Endothelial cell of umbilical vein (primary cell): ENCODE data around the gene UQCRFS1. TPM values are rescaled to one million over a fixed set of nuclear protein-coding genes. Genes with fewer than 3 reads are reported as not detected.

Source experiments
- BruUV-seq: library from RNA; stranded (reverse); fragments of 400-500 nt; replicated peaks from 2 replicates; lab custom pipeline; 2021; lab: Mats Ljungman, UMichigan
- CTCF ChIA-PET: fragments of 300-600, 350-600 bp; sonication (Branson Sonifier 250); formaldehyde crosslinking; loops from one replicate; lab custom pipeline; 2021; ENCODE audit warnings: antibody characterized with exemption, inconsistent platforms; lab: Charles Lee
- POLR2A ChIA-PET: fragments of 300-600, 350-600 bp; sonication (Branson Sonifier 250); formaldehyde crosslinking; loops from one replicate; lab custom pipeline; 2021; ENCODE audit warnings: antibody characterized with exemption, inconsistent platforms; lab: Charles Lee
- DNase-seq: peaks from one replicate; pipeline ENCODE4 v3.0.0-alpha.2; 2011; ENCODE audit warnings: low read depth, low spot score
- FAIRE-seq: peaks from 2 replicates; lab custom pipeline; 2011; peaks lifted over from hg19 to GRCh38; lab: Jason Lieb, UNC
- H2AFZ ChIP-seq: 2 replicates; pipeline ENCODE4 v1.6.0; 2012; ENCODE audit warnings: low read depth, low read length, control low read depth, inconsistent platforms
- H3K27ac ChIP-seq: 2 replicates; pipeline ENCODE4 v1.5.1; 2011; ENCODE audit warnings: low read depth, mild to moderate bottlenecking, control low read depth, low read length, moderate library complexity; ENCODE audit not compliant: insufficient read depth
- H3K27me3 ChIP-seq, 2 experiments: 2 replicates each; pipeline versions ENCODE4 v1.6.0 to v1.6.1; 2011; ENCODE audit warnings: low read length in 2 of 2, mixed read lengths in 1 of 2; ENCODE audit not compliant: control insufficient read depth in 2 of 2, insufficient read depth in 2 of 2
- H3K36me3 ChIP-seq, 2 experiments: 2 replicates in 1 of 2; 3 replicates in 1 of 2; pipeline ENCODE4 v1.5.1; 2011; ENCODE audit warnings: low read length in 2 of 2, mild to moderate bottlenecking in 1 of 2, moderate library complexity in 1 of 2; ENCODE audit not compliant: control insufficient read depth in 2 of 2, insufficient read depth in 2 of 2; ENCODE audit errors: extremely low read depth in 1 of 2
- H3K4me1 ChIP-seq: 3 replicates; pipeline ENCODE4 v1.5.1; 2011; ENCODE audit warnings: mild to moderate bottlenecking, low read length; ENCODE audit not compliant: control insufficient read depth, insufficient read depth; ENCODE audit errors: extremely low read depth
- H3K4me2 ChIP-seq: 2 replicates; pipeline ENCODE4 v1.6.1; 2011; ENCODE audit warnings: low read length, control low read depth, mixed read lengths; ENCODE audit not compliant: insufficient read depth
- H3K4me3 ChIP-seq, 3 experiments: fragments of 200-600 bp in 1 of 3; sonication (generic), shearing (Covaris generic) in 1 of 3; replicated peaks in 1 of 3; 2 replicates each; pipeline ENCODE4 v1.5.1; 2011 to 2016; ENCODE audit warnings: control low read depth in 3 of 3, low read length in 3 of 3, mild to moderate bottlenecking in 2 of 3, inconsistent platforms in 1 of 3, low read depth in 1 of 3, moderate library complexity in 1 of 3; ENCODE audit not compliant: insufficient read depth in 1 of 3
- H3K79me2 ChIP-seq: 2 replicates; pipeline ENCODE4 v1.6.0; 2012; ENCODE audit warnings: low read length, inconsistent platforms; ENCODE audit not compliant: control insufficient read depth, insufficient read depth
- H3K9ac ChIP-seq: replicated peaks from 2 replicates; pipeline ENCODE3; 2011; ENCODE audit warnings: low read length, control low read depth; ENCODE audit not compliant: insufficient read depth; ENCODE audit errors: extremely low read depth
- H3K9me1 ChIP-seq: replicated peaks from 3 replicates; pipeline ENCODE4 v1.6.0; 2011; ENCODE audit warnings: mild to moderate bottlenecking, low read length; ENCODE audit not compliant: control insufficient read depth, insufficient read depth; ENCODE audit errors: extremely low read depth
- H3K9me3 ChIP-seq: replicated peaks from 2 replicates; pipeline ENCODE4 v1.5.1; 2012; ENCODE audit warnings: low read length, inconsistent platforms; ENCODE audit not compliant: control insufficient read depth, insufficient read depth
- H4K20me1 ChIP-seq: replicated peaks from 2 replicates; pipeline ENCODE3; 2011; ENCODE audit warnings: mild to moderate bottlenecking, low read length; ENCODE audit not compliant: control insufficient read depth, insufficient read depth; ENCODE audit errors: extremely low read depth
- EZH2 ChIP-seq: IDR thresholded peaks from 2 replicates; pipeline ENCODE4 v1.6.1; 2012; ENCODE audit warnings: borderline replicate concordance, low read depth, mild to moderate bottlenecking, moderate library complexity, low read length, inconsistent platforms; ENCODE audit not compliant: severe bottlenecking
- FOS ChIP-seq: IDR thresholded peaks from 2 replicates; pipeline ENCODE4 v1.6.1; 2011; ENCODE audit warnings: mild to moderate bottlenecking, low read length, moderate library complexity, borderline replicate concordance; ENCODE audit not compliant: insufficient read depth
- GATA2 ChIP-seq: IDR thresholded peaks from 2 replicates; pipeline ENCODE4 v1.7.0; 2011; ENCODE audit warnings: low read depth, mild to moderate bottlenecking, moderate library complexity, mixed read lengths, low read length; ENCODE audit not compliant: insufficient read length, insufficient read depth
- JUN ChIP-seq: IDR thresholded peaks from 2 replicates; pipeline ENCODE4 v1.6.1; 2011; ENCODE audit warnings: borderline replicate concordance, low read depth; ENCODE audit not compliant: insufficient read length, insufficient read depth
- MYC ChIP-seq: IDR thresholded peaks from one replicate; pipeline ENCODE4 v1.6.1; 2011; ENCODE audit warnings: mild to moderate bottlenecking, low read depth, low read length
- POLR2A ChIP-seq: IDR thresholded peaks from 2 replicates; pipeline ENCODE4 v1.6.1; 2012; ENCODE audit warnings: low read depth, mild to moderate bottlenecking, control low read depth, low read length
- POLR2AphosphoS5 ChIP-seq: IDR thresholded peaks from 2 replicates; pipeline ENCODE4 v1.6.1; 2012; ENCODE audit warnings: low read depth, mild to moderate bottlenecking, control low read depth, low read length, moderate library complexity; ENCODE audit not compliant: insufficient read depth
- dilution Hi-C: fragments of 300-500 bp; cut with MboI; formaldehyde crosslinking; loops from one replicate; pipeline ENCODE4 v1.15.0; 2019; ENCODE audit warnings: low sequenced_read_pairs; ENCODE audit not compliant: extremely low pct_ligation_motif_present
- intact Hi-C: fragments of 100-400 bp; cut with micrococcal nuclease; formaldehyde crosslinking; loops from one replicate; pipeline ENCODE4 v1.10.0; 2022
- polyA plus RNA-seq, 4 experiments: library from polyadenylated mRNA; depleted of rRNA in 3 of 4; stranded (reverse) in 3 of 4; unstranded in 1 of 4; fragments of >200 nt; gene quantifications; 2 replicates each; pipeline versions ENCODE4 v1.2.1 to v1.2.3, GENCODE V29; 2011 to 2012; ENCODE audit warnings: missing spikeins in 1 of 4
- total RNA-seq: library from RNA; stranded (reverse); gene quantifications from 2 replicates; pipeline ENCODE4 v1.2.3, GENCODE V29; 2021
- TF ChIP-seq, protein P1 (sequence below), 2 donors: IDR thresholded peaks; 1 replicate in 1 of 2; 2 replicates in 1 of 2; pipeline ENCODE4 v1.5.1; 2011; ENCODE audit warnings: low read length in 2 of 2, mild to moderate bottlenecking in 2 of 2, moderate library complexity in 2 of 2, control low read depth in 1 of 2, inconsistent platforms in 1 of 2, low read depth in 1 of 2; ENCODE audit not compliant: insufficient read depth in 1 of 2; ENCODE audit errors: extremely low read depth in 1 of 2
- TF ChIP-seq, protein P2 (sequence below): IDR thresholded peaks from 2 replicates; pipeline ENCODE4 v1.6.1; 2011; ENCODE audit not compliant: insufficient read depth, insufficient read length

UQCRFS1 gene
- total and polyA plus RNA-seq, 2 donors (not counting 3 experiments of a cell fraction or from before 2014, with no cell fraction given): 28.2 to 33.8 TPM

DNA sequence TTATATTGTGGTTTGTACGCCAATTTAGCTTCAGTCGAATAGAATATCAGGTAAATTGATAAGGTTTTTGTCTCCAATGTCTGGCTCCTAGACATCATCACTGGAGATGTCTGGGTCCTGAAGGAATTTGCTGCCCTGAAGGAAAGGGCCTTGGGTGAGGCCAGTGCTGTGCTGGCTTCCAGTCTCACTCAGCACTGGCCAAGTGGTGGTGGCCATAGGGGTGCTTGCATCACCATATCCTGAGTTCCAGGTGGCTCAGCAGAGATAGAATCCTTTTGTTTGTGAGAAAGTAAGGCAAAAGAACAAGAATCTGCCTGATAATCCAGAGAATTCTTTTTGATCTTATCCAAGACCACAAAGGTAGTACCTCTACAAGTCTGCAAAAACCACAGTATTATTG lies 39.1 kb downstream of the UQCRFS1 start:
- TF ChIP-seq GATA2 (no peak), EZH2 (no peak), POLR2A (no peak), JUN (no peak), POLR2AphosphoS5 (no peak), FOS (no peak), MYC (no peak)
- TF ChIP-seq, protein P1, sequence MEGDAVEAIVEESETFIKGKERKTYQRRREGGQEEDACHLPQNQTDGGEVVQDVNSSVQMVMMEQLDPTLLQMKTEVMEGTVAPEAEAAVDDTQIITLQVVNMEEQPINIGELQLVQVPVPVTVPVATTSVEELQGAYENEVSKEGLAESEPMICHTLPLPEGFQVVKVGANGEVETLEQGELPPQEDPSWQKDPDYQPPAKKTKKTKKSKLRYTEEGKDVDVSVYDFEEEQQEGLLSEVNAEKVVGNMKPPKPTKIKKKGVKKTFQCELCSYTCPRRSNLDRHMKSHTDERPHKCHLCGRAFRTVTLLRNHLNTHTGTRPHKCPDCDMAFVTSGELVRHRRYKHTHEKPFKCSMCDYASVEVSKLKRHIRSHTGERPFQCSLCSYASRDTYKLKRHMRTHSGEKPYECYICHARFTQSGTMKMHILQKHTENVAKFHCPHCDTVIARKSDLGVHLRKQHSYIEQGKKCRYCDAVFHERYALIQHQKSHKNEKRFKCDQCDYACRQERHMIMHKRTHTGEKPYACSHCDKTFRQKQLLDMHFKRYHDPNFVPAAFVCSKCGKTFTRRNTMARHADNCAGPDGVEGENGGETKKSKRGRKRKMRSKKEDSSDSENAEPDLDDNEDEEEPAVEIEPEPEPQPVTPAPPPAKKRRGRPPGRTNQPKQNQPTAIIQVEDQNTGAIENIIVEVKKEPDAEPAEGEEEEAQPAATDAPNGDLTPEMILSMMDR (IDR thresholded peaks at IDR 0.05; ENCODE audit: extremely low read depth in 1 of 2, insufficient read depth in 1 of 2, low read depth in 1 of 2, low read length in 2 of 2): no peak
- TF ChIP-seq, protein P2, sequence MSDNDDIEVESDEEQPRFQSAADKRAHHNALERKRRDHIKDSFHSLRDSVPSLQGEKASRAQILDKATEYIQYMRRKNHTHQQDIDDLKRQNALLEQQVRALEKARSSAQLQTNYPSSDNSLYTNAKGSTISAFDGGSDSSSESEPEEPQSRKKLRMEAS: no peak
- dilution Hi-C loops: no loop called here
- CTCF ChIA-PET: no interaction called here
- DNase-seq (no peak), FAIRE-seq (no peak)
- intact Hi-C loops: no loop called here
- no TSS peak for BruUV-seq
- H3K9me3 ChIP-seq: no peaks in the 10 kb centered on the region
- no peak overlapping the region for H3K4me3 ChIP-seq
- no peak overlapping the region for H3K4me2 ChIP-seq
- H3K79me2 ChIP-seq: no peaks in the 10 kb centered on the region
- no peak overlapping the region for H3K9ac ChIP-seq
- H3K27ac ChIP-seq: no peak overlapping the region
- no peaks in the 10 kb centered on the region for H3K36me3 ChIP-seq
- no peaks in the 10 kb centered on the region for H4K20me1 ChIP-seq
- POLR2A ChIA-PET: no interaction called here
- H3K4me1 ChIP-seq: no peaks in the 10 kb centered on the region
- no peak overlapping the region for H2AFZ ChIP-seq
- no peaks in the 10 kb centered on the region for H3K9me1 ChIP-seq
- H3K27me3 ChIP-seq: no peaks in the 10 kb centered on the region
